Loucy (cell line): Measurements from ENCODE around the gene PHACTR3.

Source experiments
- CTCF ChIP-seq: fragments of 200-600 bp; sonication (generic); conservative IDR thresholded peaks from 2 replicates; pipeline ENCODE4 v1.5.1; 2014; ENCODE audit warnings: mild to moderate bottlenecking, antibody characterized with exemption, low read length
- EZH2phosphoT487 ChIP-seq: fragments of 200-600 bp; IDR thresholded peaks from 2 replicates; pipeline ENCODE4 v1.6.1; 2018; ENCODE audit warnings: antibody characterized with exemption, mild to moderate bottlenecking, moderate library complexity, borderline replicate concordance

GRCh38 chr20:59602546-59603080, 1.7 kb upstream of the PHACTR3 start:
- TF ChIP-seq CTCF (no peak), EZH2phosphoT487 (no peak)
